NCI-H748 (cell line): ENCODE data around the gene BATF.

ENCODE experiments used
- DNase-seq: peaks from one replicate; lab custom pipeline; 2025; ENCODE audit not compliant: unreplicated experiment; lab: John Stamatoyannopoulos, UW

Gene BATF

GRCh38 chr14:75591987-75592575, 69.8 kb downstream of the BATF start:
- no peak for DNase-seq

GRCh38 chr14:75595226-75595625, 73.0 kb downstream of the BATF start:
- no peak for DNase-seq
